ENCODE data around the gene NSG1.

The NSG1 gene

GRCh38 chr4:4368809-4369580 lies 17.9 kb upstream of the NSG1 start:
- DNase-seq (ENCODE audit: low read depth, low spot score), result no peak

- DNase-seq (ENCODE audit: low read depth, low spot score), result no peak
Measured at GRCh38 chr4:4374388-4375098, 12.4 kb upstream of the NSG1 start.

DNA sequence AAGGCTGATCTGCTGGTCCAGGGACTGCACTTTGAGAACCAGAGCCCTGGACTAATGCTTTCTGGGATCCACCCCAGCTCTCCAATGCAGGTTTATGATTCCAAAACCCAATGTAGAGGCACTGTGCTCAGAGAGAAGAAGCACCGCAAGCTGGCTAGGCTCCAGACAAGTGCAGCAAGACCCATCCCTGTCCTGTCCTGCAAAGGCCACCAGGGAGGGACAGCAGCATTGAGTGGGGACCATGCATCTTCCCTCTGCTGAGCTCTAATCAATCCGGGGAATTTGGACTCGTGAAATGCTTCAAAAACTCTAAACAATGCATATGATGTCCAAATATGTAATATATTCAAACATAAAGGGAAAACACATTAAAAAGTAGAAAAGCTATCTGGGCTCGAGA lies 10.8 kb upstream of the NSG1 start:
- no peak for DNase-seq (ENCODE audit: low read depth, low spot score)

DNA sequence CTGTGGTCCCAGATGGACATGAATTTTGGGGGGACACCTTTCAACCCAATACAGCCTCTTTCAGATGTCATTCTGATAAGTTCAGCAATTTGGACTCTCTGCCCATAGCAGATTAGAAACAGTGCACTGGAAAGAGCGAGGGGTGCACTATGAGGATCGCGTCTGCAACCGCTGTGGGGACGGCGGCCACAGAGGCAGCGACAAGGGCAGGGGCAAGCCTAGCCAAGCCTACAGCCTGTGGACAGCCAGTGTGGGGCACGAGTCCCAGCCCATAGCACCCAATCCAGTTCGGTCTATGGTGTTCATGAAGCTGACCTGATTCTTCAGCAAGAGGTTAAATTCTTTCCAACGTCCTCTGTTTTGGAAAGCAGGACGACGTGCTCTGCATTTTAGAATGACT lies 9.7 kb upstream of the NSG1 start:
- DNase-seq (ENCODE audit: low read depth, low spot score), result no peak

DNA sequence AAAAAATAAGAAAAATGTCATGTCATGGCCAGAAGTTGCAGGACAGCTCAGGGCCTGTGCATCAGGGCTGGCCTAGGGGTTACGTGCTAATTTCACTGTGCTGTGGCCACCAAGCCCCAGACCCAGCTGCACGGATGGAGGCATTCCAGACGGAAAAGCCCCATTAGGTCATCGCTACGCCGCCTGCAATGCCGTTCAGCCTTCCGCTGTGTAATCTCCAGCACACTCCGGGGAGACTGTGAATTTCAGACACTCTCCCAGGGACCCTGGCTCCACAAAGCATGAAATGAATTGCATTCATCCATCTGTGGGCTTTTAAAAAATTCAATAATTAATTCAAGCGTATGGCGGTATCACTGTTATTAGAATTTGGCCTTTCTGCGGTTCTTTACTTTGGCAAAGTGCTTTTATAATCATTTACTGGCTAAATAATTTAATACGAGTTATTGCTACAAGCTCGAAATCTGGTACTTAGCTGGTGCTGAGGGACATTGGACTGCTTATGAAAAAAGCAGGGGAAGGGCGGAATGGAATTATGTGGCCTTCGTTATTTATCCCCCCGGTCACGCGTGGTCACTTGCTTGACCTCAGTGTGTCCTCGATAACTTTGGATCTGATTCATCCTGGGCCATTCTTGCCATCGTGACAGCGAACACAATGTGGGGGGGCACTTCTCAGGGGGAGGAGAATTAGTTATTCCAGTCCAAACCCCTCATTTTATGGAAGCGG lies 9.0 kb upstream of the NSG1 start:
- DNase-seq (ENCODE audit: low read depth, low spot score), result no peak

DNA sequence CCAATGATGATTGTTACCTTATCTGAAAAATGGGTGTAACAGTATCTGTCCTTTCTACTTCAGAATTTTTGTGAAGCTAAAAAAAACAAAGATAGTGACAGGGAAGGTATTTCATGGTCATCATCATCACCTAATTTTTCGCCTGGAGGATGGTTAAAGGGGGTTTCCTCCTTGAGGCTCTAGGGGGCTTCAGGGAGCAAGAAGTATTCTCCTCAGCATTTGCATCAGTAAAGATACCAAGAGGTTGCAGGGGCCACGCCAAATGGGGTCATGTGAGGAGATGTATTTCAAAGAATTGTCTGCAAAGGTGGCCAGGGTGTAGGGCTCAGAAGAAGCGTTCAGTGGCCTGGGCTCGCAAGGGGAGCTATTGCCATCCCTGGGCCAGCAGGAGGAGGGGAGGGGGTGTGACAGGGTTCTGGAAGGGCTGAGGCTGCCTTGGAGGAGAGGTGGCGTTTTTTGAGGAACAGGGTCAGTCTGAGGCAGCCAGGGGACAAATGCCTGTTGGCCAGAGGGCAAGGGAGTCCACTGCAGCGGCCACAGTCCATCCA lies 7.3 kb upstream of the NSG1 start:
- DNase-seq (ENCODE audit: low read depth, low spot score), result no peak

- DNase-seq (ENCODE audit: low read depth, low spot score), result no peak
Measured at GRCh38 chr4:4383085-4383484, 3.8 kb upstream of the NSG1 start.

DNA sequence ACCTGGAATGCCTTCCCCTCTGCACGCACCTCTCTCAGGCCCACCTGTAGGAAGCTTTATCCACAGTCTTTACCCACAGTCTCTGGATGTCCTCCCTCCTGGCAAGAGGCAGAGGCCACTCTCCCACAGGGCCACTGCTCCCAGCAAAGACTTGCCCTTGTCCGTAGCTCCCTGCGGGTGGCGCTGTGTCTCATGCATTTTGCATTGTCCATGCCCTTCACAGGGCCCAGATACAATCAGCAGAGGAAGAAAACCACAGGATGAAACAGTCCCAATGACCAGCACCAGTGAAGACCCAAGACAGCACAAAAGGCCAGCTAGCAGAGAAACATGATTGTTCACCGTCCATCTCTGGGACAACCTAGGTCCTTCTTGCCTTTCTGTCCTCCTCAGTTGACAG lies 2.1 kb upstream of the NSG1 start:
- no peak for DNase-seq (ENCODE audit: low read depth, low spot score)

- no peak for DNase-seq (ENCODE audit: low read depth, low spot score)
Measured at GRCh38 chr4:4385729-4386295, 1.1 kb upstream of the NSG1 start.

DNA sequence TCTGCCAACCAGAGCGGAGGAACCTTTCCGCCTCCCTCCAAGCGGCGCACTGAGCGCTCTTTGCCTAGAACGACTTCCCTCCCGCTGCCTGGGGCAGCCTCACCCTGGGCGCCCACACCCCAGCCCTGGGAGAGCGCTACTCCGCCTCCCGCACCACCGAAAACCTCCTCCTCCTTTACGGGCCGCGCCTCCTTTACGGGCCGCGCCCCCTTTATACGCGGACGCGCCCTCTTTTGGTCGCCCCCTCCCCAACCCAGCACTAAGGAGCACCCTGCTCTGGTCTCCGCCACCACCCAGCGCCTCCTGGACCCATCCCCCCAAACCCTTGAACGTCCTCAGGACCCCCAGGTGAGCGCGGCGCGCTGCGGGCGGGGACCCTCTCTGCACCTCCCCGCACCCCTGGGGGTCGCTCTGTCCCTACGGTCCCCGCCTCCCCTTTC lies 586 bp upstream of the NSG1 start:
- DNase-seq (ENCODE audit: low read depth, low spot score), result no peak

- DNase-seq (ENCODE audit: low read depth, low spot score), result no peak
Measured at GRCh38 chr4:4387531-4388310, 819 bp downstream of the NSG1 start.

DNA sequence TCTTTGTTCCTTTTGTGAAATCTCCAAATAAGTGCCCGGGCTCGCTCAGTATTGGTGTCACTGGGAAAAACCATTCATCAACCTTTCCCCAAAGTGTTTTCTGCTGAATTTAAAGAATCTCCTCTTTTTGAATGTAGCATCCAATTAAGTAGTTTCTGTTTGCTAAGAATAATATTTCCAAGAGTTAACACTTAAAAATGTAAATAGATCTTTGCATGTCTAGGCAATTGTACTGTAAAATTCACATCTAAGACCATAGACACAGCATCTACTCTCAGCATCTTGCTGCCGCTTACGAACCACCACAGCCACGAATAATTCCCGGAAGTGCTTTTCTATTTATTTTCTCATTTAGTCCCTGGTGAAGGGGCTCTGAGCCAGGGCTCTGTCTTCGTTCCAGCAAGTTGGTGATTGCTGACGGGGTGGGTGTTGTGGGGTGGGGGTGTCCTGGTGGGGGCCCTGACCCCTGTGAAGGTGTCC lies 1.4 kb downstream of the NSG1 start:
- DNase-seq (ENCODE audit: low read depth, low spot score), result no peak

DNA sequence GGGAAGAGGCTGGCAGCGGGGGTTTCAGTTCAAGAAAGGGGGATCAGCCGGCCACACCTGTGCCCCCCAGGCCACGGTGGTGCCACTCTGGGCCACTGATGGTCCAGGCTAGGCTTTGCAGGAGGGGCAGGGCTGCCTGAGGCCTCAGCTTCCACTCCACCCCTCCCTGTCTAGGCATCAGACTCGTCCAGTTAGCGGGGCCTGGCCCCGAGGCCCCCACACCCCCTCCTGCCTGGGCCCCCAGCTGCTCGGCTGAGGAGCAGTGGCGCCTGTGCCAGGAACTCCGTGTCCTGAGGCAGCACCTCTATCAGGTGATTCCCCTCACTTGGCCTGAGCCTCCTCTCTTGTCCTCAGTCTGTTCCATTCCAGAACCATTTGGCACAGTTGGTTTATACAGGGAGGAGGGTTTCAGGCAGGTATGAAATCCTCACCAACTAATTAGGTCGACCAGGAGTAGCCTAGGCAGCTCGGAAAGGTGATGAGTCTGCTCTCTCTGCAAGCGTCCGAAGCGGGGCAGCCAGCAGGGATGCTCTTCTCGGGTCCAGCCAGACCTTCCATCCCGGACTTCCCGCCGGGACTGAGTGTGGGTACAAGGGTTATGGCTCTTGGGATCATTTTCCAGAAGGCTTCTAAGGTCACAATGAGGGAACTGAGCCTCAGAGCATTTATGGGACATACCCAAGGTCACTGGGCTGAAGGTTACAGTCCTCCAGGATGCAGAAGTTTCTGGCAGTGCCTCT lies 2.1 kb downstream of the NSG1 start:
- no peak for DNase-seq (ENCODE audit: low read depth, low spot score)

- no peak for DNase-seq (ENCODE audit: low read depth, low spot score)
Measured at GRCh38 chr4:4390046-4390445, 3.1 kb downstream of the NSG1 start.

DNA sequence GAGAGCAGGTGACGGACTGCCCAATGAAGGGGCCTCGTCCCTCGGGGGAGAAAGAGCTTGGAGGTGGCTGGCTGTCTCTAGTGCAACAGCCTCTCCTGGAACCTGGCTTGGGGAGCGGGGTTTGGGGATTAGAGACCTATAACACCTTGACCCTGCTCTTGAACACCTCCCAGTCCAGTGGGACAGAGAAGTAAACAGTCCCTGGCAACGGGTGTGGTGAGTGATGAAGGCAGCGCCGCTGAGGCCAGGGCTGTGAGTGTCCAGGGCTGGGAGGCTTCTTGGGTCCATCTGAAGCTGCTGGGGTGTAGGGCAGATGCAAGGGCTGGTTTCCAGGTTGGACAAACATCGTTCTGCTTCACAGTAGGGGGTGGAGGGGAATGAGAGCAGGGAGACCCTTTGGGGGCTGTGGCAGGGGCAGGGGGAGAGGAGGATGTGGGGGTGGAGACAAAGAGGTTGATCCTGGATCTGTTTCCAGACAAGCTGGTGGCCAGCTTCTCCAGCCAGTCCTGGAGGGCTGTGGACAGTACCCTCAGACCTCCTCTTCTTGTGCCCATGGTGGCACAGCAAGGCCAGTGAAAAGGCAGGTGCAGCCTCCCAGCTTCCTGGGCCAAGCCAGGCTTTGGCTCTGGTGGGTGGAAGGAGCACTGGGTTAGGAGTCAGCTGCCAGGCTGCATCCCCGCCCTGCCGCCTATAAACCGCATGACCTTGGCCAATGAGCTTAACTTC lies 3.8 kb downstream of the NSG1 start:
- DNase-seq (ENCODE audit: low read depth, low spot score), result no peak

DNA sequence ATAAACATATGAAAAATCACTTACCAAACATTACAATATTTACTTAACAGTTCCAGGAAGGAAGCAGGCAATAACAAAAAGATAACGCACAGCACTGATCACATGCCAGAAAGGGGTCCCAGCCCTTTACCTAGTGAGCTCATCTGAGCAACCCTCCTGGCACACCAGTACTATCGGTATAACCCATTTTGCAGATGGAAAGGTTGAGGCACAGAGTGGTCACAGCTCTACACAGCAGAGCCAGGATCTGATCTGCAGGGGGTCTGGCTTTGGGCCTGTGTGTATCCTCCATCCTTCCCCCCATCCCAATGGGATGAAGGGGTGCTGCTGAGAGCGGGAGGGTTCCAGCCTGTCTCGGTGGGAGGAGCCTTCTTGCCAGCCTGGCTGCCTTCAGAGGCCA lies 5.0 kb downstream of the NSG1 start:
- no peak for DNase-seq (ENCODE audit: low read depth, low spot score)

GRCh38 chr4:4392501-4393183 lies 5.7 kb downstream of the NSG1 start:
- no peak for DNase-seq (ENCODE audit: low read depth, low spot score)

- DNase-seq (ENCODE audit: low read depth, low spot score), result no peak
Measured at GRCh38 chr4:4394644-4395043, 7.7 kb downstream of the NSG1 start.

DNA sequence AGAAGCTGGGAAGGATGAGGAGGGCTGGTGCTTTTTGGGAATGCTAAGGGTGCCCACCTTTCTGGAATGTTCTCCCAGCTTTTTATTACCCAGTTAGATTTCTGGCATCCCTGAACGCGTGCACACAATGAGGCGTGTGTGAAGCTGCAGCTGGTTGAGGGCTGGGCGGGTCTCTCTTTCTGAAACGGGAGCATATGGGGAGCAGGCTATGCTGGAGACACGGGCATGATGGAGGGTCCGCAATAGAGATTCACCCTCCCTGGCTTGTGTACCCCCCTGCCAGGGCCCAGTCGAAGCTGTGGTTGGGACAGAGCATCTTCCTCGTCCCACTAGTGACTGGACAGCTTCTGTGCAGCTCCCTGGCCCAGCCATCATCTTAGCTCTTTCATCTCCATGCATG lies 8.5 kb downstream of the NSG1 start:
- DNase-seq (ENCODE audit: low read depth, low spot score), result no peak

Data from activated naive CD8-positive, alpha-beta T cell treated with anti-CD3 and anti-CD28 coated beads, Interleukin-2, amount 50 U/mL, for 16 hours (primary cell).